ENCODE results near the gene TMEM51.

TMEM51 gene

GRCh38 chr1:15246960-15247614 is 93.5 kb downstream of the TMEM51 start, which contains the start of gene FHAD1:
FHAD1 (plus strand) TSS chr1:15247223; CDS start chr1:15251785, 4,562 bp downstream.
- peak; percentile 85 for DNase-seq (ENCODE audit: low spot score)

GRCh38 chr1:15248216-15248615 is 94.7 kb downstream of the TMEM51 start:
- DNase-seq (ENCODE audit: low spot score), result no peak

GRCh38 chr1:15249081-15249480 is 95.5 kb downstream of the TMEM51 start:
- DNase-seq (ENCODE audit: low spot score), result no peak

GRCh38 chr1:15251857-15252835 is 98.6 kb downstream of the TMEM51 start:
- no peak for DNase-seq (ENCODE audit: low spot score)

GRCh38 chr1:15254559-15254958 is 101.0 kb downstream of the TMEM51 start:
- DNase-seq (ENCODE audit: low spot score), result no peak

- no peak for DNase-seq (ENCODE audit: low spot score)
Observed at GRCh38 chr1:15255582-15256149, 102.1 kb downstream of the TMEM51 start.

- no peak for DNase-seq (ENCODE audit: low spot score)
Observed at GRCh38 chr1:15256584-15256983, 103.0 kb downstream of the TMEM51 start.

GRCh38 chr1:15257309-15257708 is 103.8 kb downstream of the TMEM51 start:
- DNase-seq (ENCODE audit: low spot score), result no peak

- no peak for DNase-seq (ENCODE audit: low spot score)
Observed at GRCh38 chr1:15258833-15259621, 105.5 kb downstream of the TMEM51 start.

GRCh38 chr1:15259622-15260007 is 106.1 kb downstream of the TMEM51 start:
- no peak for DNase-seq (ENCODE audit: low spot score)

GRCh38 chr1:15260418-15261154 is 107.0 kb downstream of the TMEM51 start:
- DNase-seq (ENCODE audit: low spot score), result no peak

GRCh38 chr1:15261155-15262002 is 107.8 kb downstream of the TMEM51 start:
- peak; percentile 48 for DNase-seq (ENCODE audit: low spot score)

GRCh38 chr1:15262003-15262377 is 108.4 kb downstream of the TMEM51 start:
- no peak for DNase-seq (ENCODE audit: low spot score)

- DNase-seq (ENCODE audit: low spot score), result no peak
Observed at GRCh38 chr1:15262706-15263105, 109.2 kb downstream of the TMEM51 start.

- no peak for DNase-seq (ENCODE audit: low spot score)
Observed at GRCh38 chr1:15264769-15265168, 111.2 kb downstream of the TMEM51 start.
